NCI-H524 treated with DMSO at 0.1 percent for 48 hours (cell line): Measurements from ENCODE around the gene CEP72.
"Not testable (repeated sequence)": the region's sequence is repeated elsewhere in the genome, so short reads cannot be mapped to it uniquely, and the experiment has no call there.

Source experiments
- DNase-seq: peaks from one replicate; lab custom pipeline; 2025; lab: John Stamatoyannopoulos, UW

Gene CEP72, protein sequence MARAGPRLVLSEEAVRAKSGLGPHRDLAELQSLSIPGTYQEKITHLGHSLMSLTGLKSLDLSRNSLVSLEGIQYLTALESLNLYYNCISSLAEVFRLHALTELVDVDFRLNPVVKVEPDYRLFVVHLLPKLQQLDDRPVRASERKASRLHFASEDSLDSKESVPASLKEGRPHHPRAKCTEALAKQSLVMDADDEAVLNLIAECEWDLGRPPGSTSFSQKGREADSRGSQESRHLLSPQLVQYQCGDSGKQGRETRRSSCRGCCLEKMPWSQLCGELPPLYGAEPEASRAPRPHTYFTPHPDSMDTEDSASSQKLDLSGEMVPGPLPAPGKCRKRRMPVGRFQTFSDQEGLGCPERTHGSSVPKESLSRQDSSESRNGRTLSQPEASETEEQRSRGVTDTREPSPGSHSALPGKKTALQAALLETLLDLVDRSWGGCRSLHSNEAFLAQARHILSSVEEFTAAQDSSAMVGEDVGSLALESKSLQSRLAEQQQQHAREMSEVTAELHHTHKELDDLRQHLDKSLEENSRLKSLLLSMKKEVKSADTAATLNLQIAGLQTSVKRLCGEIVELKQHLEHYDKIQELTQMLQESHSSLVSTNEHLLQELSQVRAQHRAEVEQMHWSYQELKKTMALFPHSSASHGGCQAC

GRCh38 chr5:611731-612486, at the start of gene CEP72:
CEP72 (plus strand) TSS chr5:612340; CDS start chr5:612362, 22 bp downstream.
- DNase-seq = no peak

GRCh38 chr5:565782-566440, 46.2 kb upstream of the CEP72 start:
- no peak for DNase-seq

GRCh38 chr5:566636-567309, 45.4 kb upstream of the CEP72 start:
- no peak for DNase-seq

DNA sequence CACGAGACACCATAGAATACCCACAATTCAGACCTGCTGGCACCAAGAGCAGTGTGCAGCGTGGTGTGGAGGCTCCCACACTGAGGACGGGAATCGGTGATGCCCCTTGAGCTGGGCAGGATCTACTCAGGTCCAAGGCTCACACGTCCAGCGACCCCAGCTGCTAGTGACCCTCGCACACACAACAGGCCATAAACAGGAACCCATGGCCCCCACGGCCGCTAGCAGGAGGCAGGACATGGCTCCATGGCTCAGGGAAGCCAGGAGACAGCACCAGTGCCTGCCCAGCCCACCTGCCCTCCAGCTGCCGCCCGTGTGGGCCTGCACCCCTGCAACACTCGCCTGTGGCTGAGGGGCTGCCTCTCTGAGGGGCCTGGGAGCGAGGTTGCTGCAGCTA, 44.5 kb upstream of the CEP72 start:
- DNase-seq = no peak

DNA sequence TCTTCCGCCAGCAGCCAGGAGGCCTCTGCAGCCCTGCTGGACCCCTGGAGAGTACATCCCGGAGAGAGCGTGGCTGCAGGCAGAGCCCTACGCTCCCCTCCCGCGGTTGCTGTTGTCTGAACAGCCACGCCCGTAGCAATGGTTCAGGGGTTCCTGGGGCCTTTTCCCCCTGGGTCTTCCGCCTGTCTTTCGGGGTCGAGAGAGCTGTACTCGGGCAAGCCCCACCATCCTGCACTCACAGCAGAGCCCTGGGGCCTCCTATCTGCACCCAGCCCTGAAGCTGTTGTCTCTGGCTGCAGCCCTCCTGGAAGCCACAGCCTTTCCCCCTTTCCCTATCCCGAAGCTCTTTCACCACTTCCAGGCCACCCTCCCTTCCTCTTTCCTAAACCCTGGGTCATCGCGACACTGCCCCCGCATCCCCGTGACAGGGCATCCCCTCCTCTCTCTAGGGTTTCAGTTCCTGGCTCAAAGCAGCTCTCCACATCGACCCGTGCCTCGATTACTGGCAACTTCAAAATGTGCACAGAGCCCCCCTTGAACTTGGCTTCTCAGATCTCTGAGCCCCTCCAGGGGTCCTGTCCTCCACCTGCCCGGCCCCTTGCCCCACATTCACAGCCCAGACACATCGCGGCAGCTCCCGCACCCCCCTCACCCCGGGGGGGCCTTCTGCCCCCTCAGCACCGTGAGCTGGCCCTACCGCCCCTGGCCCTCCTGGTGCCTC, 43.9 kb upstream of the CEP72 start:
- DNase-seq = no peak

DNA sequence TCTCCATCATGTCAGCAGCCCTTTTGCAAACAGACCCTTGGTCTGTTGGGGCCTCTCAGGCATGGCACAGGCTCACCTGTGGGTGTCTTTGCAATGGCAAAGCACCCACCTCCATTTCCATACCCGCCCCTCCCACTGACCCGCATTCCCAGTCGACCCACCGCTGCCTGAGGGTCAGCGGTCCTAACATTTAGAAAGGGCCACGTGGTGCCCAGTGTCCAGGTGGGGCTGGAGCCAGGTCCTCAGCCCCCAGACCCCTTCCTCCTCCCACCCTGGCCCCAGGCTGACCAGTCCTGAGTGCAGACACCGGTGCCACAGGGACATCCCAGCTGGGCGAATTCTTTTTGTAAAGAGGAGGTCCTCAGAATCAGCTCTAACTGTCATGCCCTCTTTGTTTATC, 43.3 kb upstream of the CEP72 start:
- DNase-seq = no peak

GRCh38 chr5:569358-569867, 42.7 kb upstream of the CEP72 start:
- DNase-seq = no peak

- no peak for DNase-seq
Observed at GRCh38 chr5:569868-570361, 42.2 kb upstream of the CEP72 start.

GRCh38 chr5:570446-570845, 41.7 kb upstream of the CEP72 start:
- no peak for DNase-seq

DNA sequence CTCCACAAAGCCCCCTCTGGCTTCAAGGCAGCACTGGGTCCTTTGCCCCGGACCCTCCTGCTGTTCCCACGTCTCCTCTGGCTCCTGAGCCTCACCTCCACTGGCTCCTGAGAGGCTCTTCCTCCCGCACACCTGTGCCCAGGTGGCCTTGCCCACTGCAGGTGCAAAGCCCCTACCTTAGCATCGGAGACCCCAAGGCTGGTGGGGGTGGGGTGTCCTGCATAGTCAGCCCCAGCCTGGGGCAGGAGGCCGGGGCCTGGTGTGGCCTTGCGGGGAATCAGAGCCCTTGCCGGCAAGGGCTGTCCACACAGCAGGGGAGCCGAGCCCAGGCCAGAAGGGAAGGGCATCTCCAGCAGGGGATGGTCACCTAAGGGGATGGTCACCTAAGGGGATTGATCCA, 41.3 kb upstream of the CEP72 start:
- no peak for DNase-seq

- DNase-seq = no peak
Observed at GRCh38 chr5:571791-572190, 40.3 kb upstream of the CEP72 start.

DNA sequence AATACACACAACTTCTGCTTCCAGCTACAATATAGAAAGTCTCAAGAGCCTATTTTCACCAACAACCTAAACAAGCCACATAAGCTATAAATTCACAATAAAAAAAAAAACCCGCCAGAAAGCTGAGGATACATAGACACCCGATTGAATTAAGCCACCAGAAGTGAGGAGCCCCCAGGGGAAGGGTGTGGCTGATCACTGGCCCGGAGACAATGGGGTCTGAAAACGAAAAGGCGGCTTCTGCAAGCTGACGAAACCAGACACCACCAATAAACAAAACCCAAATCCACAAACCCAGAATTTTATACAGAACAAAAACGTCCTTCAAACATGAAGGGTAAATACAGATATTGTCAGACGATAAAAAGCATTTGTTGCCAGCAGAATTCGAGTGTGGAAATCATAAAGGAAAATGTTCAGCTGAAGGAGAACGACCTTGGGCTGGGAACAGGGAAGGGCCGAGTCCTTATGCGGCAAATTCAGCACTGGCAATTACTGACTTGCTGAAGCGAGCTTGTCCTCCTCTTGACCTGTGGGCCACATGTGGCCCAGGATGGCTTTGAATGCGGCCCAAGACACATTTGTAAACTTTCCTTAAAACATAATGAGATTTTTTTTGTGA, 39.6 kb upstream of the CEP72 start:
- DNase-seq = no peak

DNA sequence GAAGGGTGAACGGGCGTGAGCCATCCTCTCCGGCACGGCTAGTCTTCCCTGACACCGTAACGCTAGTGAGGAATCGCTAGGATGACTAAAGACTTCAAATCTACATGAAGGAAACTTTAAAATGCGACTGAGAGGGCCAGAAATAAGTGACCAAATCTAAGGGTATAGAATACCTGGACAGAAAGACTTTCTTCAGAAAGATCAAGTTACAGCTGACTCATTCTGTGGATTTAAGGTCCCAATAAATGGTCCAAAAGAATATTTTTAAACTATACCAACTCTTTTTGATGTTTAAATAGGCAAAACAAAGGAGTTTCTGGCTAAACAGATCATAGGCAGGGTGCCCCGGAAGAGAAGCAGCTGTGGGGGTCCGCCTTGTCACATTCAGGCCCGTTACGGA, 38.9 kb upstream of the CEP72 start:
- DNase-seq = no peak

DNA sequence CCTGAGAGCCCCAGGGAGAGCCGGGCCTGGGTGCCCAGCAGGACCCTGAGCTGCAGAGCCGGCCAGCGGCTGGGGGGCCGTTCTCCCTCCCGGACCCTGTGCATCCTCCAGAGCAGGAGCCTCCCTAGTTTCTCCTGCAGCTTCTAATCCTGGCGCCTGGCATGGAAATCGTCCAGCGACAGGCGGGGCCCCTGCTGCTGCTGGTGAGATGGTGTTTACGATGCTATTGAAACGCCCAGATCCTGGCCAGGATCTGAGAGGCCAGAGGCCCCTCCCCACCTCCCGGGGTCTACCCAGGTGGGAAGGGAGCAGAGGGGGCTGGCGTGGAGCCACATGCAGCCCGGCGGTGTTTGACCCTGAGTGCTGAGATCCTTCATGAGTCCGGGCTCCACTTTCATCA, 38.2 kb upstream of the CEP72 start:
- no peak for DNase-seq

DNA sequence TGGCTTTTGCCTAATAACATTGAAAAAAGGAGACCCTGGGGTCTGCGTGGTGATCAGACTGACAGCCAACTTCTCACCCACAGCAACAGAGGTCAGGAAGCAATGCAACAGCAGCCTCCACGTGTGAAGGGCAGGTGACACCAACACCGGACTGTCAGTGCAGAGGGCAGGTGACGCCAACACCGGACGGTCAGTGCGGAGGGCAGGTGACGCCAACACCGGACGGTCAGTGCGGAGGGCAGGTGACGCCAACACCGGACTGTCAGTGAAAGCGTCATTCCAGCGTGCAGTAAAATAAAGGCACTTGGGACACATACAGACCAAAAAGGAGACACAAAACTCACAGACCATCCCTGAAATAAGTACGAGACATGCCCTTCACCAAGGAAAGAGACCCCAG, 37.2 kb upstream of the CEP72 start:
- DNase-seq = no peak

- no peak for DNase-seq
Observed at GRCh38 chr5:575636-576035, 36.5 kb upstream of the CEP72 start.

- not testable (repeated sequence) for DNase-seq
Observed at GRCh38 chr5:577214-577613, 34.9 kb upstream of the CEP72 start.

GRCh38 chr5:577800-578199, 34.3 kb upstream of the CEP72 start:
- DNase-seq = no peak

GRCh38 chr5:579211-579610, 32.9 kb upstream of the CEP72 start:
- DNase-seq = no peak

DNA sequence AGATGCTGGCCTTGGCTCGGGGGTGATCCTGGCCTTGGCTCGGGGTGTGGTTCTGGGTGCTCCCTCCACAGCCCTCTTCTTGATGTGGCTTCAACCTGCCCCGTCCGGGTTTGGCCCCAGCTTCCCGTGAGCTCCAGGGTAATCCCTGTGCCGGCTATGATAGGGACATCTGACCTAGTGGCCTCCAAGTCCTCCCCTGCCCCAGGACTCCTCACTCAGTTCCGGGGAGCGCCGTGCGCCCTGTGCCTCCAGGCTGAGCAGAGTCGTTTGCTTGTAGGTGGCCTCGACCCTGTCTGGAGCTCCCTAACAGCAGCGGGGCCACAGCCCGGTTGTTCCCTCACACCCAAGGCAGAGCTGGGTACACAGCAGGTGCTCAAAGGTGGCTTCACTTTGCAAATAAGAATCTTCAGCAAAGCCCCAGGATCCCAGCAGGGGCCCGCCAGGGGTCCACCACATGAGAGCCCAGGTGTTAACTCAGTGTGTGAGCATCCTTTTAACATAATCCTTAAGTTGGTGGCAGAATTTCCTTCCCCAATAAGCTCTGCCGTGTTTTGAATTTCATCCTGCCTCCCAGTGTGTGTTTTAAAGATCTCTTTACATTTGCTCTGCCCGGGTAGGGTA, 32.3 kb upstream of the CEP72 start:
- DNase-seq = no peak
